ENCODE data around the gene COIL. TPM values are rescaled to one million over a fixed set of nuclear protein-coding genes. Genes with fewer than 3 reads are reported as not detected.

Gene COIL
- 6.7 and 8.3 TPM in 2 replicates for total RNA-seq

GRCh38 chr17:56960596-56961538 is at the start of gene COIL:
COIL (minus strand) TSS chr17:56961050; CDS start chr17:56961019, 31 bp downstream.

GRCh38 chr17:56977673-56978395 is 17.0 kb upstream of the COIL start, which contains the start of gene SCPEP1:
SCPEP1 (plus strand) TSS chr17:56978131; CDS start chr17:56978160, 29 bp downstream.

GRCh38 chr17:56913867-56914580 is 46.8 kb downstream of the COIL start, which contains the start of gene TRIM25:
TRIM25 (minus strand) TSS chr17:56914049; CDS start chr17:56913988, 61 bp downstream.

Other genes with a start within 250 kb of the COIL start
- gene C17orf67, start 127.1 kb downstream of the COIL start, total RNA-seq, result 0.76 and 1.1 TPM in 2 replicates
- gene DGKE, start 126.9 kb downstream of the COIL start, total RNA-seq, result 2.4 and 2.7 TPM in 2 replicates
- gene TRIM25, start 47.0 kb downstream of the COIL start, total RNA-seq, result 26.9 and 35.9 TPM in 2 replicates
- 18.4 and 28.3 TPM in 2 replicates for gene SCPEP1, start 17.1 kb upstream of the COIL start, total RNA-seq
- 24.4 and 24.5 TPM in 2 replicates for gene AKAP1, start 124.2 kb upstream of the COIL start, total RNA-seq

Measured in mesangial cell (primary cell).